HG02571 (cell line): Measurements from ENCODE around the gene BMP3.

ENCODE experiments used
- ATAC-seq: cut with Tn5 transposase; IDR thresholded peaks from one replicate; pipeline ENCODE4 v1.9.1; 2021; ENCODE audit warnings: mild to moderate bottlenecking, moderate library complexity; ENCODE audit not compliant: unreplicated experiment

BMP3 gene

DNA sequence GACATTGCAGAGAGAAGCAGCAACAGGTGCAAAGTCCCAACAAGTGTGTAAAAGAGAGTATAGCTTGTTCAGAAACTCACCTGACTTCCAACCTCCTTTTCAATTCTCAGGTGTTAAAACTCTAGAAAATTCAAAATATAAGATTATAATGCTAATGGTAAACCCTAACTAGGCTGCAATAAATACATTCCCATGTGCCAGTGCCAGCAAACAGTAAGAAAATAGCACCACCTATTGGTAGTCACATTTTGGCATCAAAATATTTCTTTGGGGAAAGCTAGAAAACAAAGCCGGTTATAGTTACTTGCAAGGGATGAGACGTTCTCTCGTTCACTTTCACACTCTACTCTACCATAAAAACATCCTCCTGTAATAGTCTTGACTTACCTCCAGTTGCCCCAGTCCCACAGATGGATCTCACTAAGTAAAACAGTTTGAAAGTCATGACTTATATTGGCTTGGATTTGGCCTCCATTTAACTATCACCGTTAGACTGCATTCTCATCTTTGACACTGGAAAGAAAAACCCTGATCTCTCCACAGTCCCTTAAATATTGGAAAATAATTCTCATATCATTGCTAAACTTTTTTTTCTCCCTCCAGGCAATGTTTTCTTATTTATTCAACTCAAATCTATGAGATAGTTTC, 9.6 kb downstream of the BMP3 start:
- ATAC-seq: no peak

DNA sequence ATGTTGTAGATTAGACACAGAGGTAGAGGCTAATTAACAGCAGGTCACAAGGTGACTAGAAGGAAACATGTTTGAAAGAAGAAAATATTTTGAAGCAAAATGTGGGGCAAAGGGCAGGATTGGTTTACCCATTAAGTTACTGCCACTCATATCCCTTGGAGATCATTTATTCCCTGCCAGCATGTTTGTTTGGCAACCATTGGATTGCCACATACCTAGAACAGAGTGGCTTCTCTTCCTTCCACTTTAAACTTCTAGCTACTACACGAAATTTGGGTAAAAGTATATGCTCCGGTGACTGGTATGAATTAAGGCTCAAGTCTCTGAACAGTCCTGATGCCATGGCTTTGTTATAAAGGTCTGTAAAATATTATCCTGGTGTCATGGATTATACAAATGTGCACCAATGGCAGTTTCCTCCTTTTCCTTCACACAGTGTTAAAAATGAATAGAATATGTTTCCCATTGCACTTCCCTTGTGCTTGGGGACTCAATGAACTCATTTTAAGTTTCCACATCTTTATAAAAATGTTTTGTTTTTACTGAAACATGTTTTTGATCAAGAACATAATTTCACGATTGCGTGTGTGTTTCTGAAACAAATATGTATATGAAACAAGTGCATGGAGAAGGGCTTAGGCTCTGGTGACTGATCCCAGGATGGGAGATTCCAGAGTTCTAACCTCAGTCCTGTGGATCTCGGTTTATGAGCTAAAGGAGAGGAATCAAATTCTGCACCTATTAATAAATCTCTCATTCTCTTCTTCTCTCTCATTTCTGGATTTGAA, 12.3 kb downstream of the BMP3 start:
- no peak for ATAC-seq

DNA sequence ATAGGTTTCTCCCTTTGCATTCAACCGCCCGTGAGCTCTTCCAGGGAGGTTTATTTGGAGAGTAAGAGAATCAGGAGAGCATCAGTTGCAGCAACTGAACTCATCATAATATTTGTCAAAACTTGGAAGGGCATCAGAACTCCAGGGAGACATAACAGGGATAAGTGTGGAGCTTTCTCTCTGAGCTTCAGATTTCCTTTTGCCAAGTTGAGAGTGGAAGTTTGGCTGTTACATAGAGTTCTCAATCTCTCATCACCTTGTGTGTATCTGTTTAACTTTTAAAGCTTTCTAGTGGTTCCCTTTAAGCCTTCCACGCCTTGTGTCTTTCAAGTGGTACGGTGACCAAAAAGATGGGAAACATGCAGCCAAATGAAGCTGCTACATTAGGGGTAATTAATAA, 18.8 kb downstream of the BMP3 start:
- no peak for ATAC-seq

DNA sequence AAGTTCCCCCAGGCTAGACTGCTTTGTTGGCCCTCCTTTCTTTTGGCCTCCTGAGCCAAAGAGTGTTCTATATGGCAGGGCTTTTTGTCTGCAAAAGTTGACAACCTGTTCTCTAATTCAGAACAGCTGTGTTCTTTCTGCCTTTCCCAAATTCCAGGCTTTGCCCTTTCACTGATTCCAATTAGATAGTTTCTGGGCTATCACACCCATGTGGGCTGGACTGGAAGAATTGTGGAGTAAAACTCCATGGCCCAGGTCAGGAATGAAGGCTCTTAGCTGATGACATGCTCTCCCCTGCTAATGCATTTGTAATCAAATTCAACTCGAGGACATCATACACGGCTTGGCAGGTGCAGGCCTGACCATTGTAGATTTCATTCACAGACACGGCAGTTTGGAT, 19.4 kb downstream of the BMP3 start:
- ATAC-seq: no peak

DNA sequence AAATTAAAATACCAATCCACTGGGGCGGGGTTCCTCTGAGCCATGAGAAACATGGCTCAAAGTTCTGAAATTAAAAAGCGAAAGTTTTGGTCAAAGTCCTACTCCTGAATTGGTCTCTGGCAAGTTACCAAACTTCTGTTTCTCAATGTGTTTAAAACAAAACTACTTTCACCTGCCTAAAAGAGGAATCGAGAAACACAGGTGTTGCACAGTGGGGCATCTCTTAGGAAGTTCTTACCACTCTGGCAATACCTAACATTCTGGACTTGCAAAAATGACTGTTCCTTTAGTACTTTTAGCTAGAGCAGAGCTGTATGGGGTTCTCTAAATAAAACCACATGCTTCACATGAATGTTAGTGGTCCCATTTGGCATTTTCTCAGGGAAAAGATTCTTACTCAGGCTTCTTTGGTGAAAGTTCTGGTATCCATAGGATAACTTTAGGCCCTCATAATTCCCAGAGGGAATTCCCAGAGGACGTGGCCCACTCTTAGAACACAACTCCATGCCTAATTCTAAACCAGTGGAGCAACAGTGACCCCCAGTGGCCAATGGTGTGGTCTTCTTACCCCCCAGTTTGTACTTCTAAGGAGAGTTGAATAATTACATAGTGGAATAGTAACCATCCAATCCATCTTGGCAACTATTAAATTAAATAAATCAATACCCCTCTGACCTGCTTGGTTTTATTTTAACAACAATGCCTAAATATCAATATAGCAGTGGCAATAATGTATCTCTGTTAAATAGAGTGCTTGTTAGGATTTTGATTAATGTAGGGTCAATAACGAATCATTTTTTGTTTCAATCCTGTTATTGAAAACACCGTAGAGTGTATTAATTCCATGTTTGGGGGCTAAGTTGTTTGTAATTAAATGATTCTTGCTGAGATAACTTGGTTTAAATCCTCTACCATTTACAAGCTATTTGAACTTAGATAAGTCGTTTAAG, 21.9 kb downstream of the BMP3 start:
- peak; percentile 98 for ATAC-seq

DNA sequence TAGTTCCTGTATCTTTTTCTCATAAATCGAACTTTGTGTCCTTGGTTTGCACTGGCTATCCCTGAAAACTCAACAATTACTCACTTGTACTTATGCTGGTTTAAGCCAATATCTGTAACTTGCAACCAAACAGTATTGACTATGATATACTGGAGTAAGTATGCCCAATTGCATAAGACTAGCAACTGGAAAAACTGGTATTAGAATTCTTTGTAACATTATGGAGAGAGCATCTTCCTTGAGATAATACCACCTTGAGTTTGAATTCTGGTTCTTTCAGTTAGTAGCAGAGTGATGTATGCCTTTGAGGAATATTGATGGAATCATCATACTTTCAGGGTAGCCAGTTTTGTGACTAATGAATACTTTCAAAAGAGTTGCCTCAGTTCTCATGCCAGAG, 28.1 kb downstream of the BMP3 start:
- ATAC-seq: no peak

DNA sequence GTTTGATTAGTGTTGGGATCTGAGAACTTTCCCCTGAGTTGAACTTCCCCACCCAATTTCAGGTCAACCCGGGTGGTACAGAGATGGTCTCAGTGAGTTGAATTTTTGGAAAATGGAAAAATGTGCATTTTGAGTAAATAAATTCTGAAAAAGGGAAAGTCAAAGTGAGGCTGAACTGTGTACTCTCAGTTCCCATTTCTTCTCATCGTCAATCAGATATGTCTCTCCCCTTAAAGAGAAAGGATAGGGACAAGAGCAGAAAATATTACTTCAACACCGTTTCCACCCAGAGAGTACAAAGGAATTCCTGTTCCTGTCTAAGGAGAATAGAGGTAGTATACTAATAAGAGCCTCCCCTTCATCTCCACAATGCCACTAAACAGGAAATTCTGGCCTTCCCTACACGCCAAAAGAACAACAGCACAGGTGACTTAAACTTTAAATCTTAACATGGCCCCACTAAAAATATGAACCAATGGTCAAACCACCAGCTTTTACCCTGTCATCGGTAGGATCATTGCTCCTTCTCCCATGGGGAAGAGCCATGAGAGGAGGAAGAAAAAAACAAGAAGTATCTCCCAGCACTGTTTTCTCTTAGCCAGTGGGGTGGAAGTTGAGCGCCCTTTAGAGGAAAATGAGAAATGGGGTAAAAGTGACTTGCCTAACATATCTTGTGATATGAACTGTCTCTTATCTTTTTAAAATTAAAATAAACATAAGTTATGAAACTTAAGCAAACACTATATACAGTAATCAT, 30.3 kb downstream of the BMP3 start:
- ATAC-seq: no peak

DNA sequence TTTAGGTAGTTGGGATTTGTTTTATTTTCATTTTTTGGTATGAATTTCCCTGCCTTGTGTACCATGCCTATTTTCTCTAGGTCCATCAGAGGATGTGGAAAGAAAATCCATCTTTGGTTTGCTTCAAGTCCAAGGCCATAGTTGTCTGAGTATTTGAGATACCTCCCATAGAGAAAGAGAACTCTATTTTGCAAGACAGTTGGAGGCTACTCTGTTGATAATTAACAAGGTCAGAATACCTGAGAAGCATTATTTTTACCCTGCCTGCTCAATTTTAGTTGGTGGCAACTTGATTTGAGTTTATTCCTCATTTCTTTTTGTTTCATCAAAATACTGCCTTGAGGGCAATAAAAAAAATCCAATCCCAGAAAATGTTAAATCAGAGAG, 30.8 kb downstream of the BMP3 start:
- no peak for ATAC-seq

DNA sequence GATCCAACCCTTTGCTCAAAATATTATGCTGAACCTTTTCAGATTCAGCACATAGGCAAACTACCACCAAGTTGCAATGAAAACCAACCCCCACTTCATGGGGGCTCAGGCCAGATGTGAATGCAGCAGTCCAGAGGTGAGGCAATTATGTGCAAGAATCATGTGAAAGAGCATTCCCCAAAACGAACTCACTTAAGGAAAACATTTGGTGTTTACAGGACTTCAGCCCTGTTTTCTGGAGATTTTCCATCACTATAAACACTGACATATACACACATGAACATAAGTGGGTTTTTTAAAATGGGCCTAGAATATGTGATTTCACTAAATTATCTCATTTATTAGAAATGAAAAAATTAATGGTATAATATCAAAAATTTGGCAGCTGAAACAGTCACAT, 31.5 kb downstream of the BMP3 start:
- no peak for ATAC-seq

DNA sequence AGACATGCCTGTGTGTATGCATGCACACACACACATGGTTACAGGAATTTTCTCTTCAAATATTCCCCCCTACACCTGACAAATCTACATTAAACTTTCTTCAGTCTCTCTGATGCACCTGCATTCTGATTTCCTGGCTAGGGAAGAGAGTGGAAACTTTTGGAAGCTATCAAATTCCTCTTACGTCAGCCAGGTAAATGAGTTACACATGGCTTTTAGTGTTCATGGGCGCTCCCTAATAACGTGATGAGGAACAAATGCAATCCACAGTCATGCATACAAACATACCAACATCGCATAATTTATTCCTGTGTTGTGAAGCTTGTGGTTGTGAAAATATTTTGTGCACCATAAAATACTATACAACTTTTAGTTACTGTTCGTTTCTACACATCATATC, 34.9 kb downstream of the BMP3 start:
- ATAC-seq: no peak

DNA sequence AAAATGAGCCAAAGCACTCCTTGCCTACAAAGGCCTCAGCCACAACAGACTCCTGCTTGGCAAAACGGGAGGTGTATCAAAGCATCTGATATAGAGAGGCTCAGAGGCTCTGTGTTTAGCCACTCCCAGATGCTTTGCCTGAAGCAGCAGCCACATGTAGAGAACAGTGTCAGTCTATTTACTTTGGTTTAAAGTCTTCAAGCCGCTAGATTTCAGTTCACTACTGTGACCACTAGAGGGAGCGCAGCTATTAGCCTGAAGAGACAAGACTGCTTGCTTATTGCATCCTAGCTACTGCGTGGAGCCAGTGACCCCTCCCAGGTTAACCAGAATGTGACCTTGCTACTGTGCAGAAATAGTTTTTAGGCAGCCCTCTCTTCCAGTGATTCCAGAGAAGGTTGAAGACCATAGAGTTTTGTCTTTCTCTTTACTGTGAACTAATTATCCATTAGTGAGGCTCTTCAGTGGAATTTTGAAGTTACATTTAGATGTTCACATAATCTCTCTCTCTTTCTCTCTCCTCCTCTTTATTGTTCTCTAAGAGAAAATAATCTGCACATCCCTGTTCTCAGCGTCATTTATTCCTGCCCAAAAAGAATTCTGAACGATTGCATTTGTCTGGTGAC, 39.3 kb downstream of the BMP3 start:
- peak; percentile 97 for ATAC-seq

DNA sequence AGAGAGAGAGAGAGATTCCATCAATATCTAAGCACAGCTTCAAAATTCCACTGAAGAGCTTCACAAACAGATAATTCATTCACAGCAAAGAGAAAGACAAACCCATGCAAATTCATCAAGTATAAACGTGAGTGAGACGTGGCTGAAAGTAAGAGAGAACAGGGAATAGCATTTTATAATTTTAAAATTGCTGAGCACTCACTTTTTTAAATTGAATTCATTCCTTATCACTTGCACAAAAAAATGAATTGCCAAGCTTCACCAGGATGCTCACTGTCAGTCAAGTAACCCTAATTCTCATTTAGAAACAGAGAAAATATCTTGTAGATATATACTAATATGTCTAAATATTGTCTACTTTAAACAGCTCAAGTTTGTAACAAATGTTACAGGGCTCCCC, 40.5 kb downstream of the BMP3 start:
- ATAC-seq: no peak

DNA sequence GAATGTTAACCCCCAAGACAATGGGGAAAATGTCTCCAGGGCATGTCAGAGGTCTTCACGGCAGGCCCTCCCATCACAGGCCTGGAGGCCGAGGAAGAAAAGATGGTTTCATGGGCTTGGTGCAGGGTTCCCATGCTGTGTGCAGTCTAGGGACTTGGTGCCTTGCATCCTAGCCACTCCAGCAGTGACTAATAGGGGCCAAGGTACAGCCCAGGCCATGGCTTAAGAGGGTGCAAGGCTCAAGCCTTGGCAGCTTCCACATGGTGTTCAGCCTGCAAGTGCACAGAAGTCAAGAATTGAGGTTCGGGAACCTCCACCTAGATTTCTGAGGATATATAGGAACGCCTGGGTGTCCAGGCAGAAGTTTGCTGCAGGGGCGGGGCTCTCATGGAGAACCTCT, 50.6 kb downstream of the BMP3 start:
- no peak for ATAC-seq

DNA sequence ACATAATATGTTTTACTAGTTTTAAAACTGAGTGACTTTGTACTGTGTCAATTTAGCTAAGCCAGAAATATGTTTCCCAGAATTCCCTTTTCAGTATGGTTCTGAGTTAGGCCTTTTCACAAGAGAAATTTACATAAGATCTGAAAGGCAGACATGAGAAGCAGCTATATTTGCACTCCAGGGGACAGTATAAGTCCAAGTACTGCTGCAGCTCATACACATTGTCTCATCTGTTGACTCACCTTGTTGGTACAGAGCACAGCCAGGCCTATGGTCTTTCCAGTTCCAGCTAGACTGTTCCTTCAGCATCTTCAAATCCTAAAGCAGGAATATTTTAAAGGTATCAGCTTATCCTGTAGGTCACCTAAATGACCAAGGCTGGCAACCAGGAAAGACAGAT, 53.5 kb downstream of the BMP3 start:
- ATAC-seq: no peak

DNA sequence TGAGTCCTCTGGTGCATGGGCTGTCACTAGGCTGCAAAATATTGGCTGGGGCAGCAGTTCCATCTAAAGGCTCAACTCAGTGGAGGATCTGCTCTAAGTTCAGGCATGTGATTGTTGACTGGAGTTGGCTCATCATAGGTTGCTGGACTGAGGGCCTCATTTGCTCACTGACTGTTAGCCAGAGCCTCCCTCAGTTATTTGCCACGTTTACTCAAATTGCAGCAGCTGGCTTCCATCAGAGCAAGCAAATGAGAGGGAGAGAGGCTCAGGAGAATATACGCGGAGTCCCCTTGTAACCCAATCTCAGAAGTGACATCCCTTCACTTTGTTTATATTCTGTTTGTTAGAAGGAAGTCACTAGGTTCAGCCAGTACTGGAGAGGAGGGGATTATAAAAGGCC, 54.1 kb downstream of the BMP3 start:
- ATAC-seq: no peak

DNA sequence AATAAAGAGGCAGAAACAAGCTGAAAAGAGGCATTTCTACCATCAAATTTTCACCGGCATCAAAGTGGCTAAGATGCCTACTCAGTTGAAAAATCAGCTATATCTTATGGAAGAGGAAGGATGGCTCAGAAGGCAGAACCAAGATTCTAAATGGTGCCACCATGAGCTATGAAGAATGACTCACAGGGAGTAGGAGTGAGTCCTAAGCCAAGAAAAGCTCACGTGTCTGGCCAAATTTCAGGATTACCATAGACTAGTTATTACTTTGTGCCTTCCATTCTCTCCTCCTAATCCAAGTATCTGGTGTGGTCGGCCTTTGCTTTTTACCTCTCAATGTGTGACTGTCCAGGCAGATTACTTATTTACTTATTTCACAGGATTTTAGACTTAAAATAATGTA, 54.8 kb downstream of the BMP3 start:
- ATAC-seq: no peak

DNA sequence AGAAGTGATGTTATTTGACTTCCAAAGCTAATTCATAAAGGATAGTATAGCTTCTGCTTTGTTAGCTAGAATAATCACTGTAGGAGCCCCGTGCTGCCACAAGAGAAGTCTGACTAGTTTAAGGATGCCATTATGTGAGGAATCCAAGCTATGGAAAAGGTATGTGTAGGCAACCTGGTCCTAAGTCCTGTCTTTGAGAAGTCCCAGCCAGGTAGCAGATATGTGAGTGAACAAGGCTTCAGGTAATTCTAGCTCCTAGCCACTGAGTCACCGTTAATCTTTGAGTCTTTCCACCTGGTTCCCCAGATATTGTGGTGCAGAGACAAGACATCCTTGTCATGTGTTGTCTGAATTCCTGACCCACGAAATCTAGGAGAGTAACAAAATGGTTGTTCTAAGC, 55.5 kb downstream of the BMP3 start:
- no peak for ATAC-seq

DNA sequence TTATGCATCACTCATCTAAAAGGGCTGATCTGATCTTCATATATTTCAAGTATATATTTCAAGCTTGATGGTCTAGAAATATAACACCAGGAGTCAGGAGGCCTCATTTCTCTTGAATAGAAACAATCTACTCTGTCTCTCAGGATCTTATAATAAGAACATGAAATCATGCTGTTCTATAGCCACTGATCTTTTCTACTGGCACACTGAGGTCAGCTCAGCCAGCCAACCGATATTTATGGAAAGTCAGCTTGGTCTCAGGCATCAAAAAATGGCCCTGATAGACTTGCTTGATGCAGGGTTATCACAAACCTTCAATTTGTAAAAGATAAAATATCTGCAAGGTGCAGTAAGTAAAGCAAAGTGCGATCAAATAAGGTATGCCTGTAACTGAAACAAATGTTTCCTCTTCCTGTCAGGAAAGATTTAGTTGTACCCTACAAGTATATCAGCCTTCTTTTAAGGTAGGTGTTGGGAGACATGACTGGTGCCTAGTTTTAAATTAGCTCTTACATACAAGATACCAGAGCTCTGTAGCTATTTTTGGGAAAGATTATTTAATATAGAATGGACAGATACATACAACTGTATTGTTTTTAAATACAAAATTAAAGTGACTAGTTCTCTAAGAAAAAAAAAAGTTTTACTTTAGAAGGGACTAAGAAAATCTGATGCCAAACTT, 63.4 kb downstream of the BMP3 start:
- no peak for ATAC-seq

DNA sequence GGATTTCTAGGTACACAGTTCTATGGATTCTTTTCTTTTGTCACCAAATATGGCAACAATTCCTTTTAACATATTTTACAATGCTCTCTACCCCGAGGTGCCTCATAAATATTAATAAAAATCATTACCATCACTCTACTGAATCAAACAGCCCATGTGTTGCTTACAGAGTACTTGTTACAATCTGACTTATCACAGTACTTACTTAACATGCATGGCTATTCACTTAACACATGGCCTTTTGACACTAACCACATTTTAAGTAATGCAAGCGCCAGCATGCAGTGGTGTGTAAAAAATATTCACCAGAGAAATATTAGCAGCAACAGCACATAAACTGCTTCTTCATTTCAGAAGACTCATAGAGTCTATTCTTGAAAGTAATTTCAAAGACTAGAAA, 64.9 kb downstream of the BMP3 start:
- ATAC-seq: no peak

DNA sequence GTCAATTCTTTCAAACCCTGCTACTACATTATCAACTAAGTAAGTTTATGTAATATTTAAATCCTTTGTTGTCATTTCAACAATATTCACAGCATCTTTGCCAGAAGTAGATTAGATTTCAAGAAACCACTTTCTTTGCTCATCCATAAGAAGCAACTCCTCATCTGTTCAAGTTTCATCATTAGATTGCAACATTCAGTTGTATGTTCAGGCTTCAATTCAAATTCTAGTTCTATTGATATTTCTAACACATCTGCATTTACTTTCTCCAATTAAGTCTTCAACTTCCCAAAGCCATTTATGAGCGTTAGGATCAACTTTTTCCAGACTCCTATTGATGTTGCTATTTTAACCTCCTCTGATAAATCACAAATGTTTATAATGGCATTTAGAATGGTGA, 66.1 kb downstream of the BMP3 start:
- no peak for ATAC-seq
